ENCODE results near the gene MBD4.

Gene MBD4

DNA sequence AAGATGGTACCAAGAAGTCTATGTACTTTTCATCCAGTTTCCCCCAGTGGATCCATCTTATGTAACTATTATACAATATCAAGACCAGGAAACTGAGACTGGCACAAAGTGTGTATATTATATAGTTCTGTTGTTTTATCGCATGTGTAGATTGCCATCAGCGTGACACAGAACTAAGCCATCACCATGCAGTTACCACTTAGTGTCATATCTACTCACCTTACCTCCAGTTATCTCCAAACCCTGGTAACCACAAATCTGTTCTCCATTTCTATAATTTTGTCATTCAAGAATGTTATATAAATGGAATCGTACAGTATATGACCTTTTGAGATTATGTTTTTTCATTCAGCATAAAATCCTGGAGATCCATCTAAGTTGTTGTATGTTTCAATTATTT is 23.3 kb upstream of the MBD4 start:
- DNase-seq (ENCODE audit: low read depth in 2 of 2), result no peak

GRCh38 chr3:129462361-129462968 is 22.7 kb upstream of the MBD4 start:
- no peak for DNase-seq (ENCODE audit: low read depth in 2 of 2)

- no peak for DNase-seq (ENCODE audit: low read depth in 2 of 2)
Observed at GRCh38 chr3:129461461-129462146, 21.9 kb upstream of the MBD4 start.

GRCh38 chr3:129461022-129461421 is 21.3 kb upstream of the MBD4 start:
- DNase-seq (ENCODE audit: low read depth in 2 of 2), result no peak

DNA sequence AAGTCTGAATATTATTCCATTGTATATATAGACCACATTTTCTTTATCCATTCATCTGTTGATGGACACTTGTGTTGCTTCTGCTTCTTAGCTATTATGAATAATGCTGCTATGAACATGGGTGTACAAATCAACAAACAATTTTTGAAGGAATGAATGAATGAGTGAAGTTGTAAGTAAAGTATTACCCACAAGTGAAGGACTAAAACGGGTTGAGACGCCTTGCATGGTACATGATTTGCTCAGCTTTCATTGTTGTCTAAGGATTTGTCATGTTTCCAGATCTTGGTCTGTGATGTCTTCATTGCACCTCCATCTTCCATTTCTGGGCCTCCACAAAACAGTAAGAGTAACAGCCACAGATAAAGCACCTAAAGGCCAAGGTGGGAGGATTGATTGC is 20.8 kb upstream of the MBD4 start:
- DNase-seq (ENCODE audit: low read depth in 2 of 2), result no peak

- DNase-seq (ENCODE audit: low read depth in 2 of 2), result no peak
Observed at GRCh38 chr3:129460155-129460554, 20.4 kb upstream of the MBD4 start.

- no peak for DNase-seq (ENCODE audit: low read depth in 2 of 2)
Observed at GRCh38 chr3:129453732-129454131, 14.0 kb upstream of the MBD4 start.

- DNase-seq (ENCODE audit: low read depth in 2 of 2), result no peak
Observed at GRCh38 chr3:129449279-129450115, 9.7 kb upstream of the MBD4 start.

DNA sequence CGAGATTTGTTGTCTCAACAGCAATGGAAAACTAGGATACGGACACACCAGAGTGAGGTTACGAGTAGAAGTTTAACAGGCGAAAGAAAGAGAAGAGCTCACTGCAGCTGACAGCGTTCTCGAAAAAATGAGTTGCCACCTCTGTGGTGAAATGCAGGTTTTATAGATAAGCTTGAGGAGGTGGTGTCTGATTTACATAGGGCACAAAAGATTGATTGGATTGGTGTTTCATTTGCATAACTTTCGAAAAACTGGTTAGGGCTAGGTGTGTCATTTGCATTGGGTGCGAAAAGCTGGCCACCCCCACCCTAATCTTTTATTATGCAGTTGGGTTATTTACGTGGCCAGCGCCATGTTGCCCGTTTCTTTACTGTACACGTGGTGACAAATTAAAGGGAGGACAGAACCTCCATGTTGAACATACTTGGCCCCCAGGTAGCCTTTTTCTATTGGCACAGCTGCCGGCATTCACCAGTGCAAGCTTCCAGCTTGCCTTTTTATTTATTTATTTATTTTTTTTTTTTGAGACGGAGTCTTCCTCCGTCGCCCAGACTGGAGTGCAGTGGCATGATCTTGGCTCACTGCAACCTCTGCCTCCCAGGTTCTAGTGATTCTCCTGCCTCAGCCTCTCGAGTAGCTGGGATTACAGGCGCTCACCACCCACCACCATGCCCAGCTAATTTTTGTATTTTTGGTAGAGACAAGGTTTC is 8.6 kb upstream of the MBD4 start:
- no peak for DNase-seq (ENCODE audit: low read depth in 2 of 2)

DNA sequence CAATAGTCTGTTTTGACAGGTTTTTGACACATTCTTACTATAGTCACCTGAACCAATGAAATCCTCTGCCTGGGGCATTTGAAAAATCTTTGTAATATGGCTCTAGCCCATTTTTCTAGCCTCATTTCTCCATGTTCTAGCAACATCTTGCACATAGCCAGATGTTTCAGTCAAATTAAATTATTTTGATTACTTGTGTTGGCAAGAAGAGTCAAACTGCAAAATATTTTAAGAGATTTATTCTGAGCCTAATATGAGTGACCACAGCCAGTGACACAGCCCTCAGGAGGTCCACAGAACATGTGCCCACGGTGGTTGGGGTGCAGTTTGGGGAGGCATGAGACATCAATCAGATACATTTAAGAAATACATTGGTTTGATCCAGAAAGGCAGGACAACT is 7.2 kb upstream of the MBD4 start:
- DNase-seq (ENCODE audit: low read depth in 2 of 2), result no peak

- DNase-seq (ENCODE audit: low read depth in 2 of 2), result no peak
Observed at GRCh38 chr3:129445471-129445870, 5.7 kb upstream of the MBD4 start.

DNA sequence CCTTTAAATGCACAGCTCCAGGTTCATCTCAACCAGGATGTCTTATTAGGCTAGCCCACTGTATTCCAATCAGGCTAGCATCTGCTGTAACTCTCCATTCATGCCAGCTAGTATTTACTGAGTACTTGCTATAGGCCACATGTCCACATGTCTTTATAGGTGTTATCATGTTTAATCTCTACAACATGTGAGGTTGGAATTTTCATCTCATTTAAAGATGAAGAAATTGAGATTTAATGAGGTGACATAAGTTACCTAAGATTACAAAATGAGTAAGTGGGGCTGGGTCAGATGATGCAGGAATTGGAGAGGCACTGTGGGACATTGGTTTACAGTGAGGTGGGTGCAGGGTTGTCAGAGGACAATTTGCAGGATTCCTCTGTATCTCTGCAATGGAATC is 3.2 kb upstream of the MBD4 start:
- DNase-seq (ENCODE audit: low read depth in 2 of 2), result no peak

DNA sequence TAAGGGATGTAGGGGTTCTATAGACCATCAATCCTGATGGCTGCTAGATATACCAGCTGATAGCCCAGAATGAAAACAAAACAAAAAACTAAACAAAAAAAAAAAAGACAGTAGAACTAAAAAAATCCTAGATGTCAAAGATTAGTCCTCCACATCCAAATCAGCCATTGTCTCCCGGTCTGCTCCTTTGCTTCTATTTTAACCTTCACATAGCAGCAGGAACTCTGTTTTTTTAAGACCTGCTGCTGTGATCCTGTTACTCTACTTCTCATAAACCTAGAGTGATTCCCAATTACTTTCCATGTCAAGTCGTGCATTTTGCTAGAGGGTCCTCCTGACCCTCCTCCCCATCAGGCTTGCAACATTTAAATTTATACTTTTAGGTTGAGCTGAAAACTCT is 2.7 kb upstream of the MBD4 start:
- DNase-seq (ENCODE audit: low read depth in 2 of 2), result no peak

DNA sequence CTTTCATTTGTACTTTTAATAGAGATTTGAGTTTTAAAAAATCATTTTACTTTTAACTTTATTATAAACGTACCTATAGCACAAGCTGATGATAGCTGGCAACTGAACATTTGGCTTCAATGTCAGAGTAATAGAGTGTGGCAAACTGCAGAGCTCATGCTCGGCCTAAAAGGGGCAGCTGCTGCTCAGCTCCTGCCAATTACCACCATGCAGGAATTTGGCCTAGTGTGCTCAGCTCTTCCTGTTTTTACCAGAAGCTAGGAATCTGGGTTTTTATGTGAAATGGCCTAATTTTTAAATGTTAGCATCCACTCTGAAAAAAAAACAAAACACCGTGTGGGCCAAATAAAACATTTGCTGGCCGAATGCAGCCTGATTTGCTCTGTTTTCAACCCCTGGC is 2.0 kb upstream of the MBD4 start:
- no peak for DNase-seq (ENCODE audit: low read depth in 2 of 2)

- DNase-seq (ENCODE audit: low read depth in 2 of 2), result no peak
Observed at GRCh38 chr3:129441215-129441614, 1.5 kb upstream of the MBD4 start.

GRCh38 chr3:129440618-129441190 is 956 bp upstream of the MBD4 start:
- DNase-seq (ENCODE audit: low read depth in 2 of 2), result no peak

GRCh38 chr3:129439226-129439816 is 427 bp downstream of the MBD4 start:
- no peak for DNase-seq (ENCODE audit: low read depth in 2 of 2)

DNA sequence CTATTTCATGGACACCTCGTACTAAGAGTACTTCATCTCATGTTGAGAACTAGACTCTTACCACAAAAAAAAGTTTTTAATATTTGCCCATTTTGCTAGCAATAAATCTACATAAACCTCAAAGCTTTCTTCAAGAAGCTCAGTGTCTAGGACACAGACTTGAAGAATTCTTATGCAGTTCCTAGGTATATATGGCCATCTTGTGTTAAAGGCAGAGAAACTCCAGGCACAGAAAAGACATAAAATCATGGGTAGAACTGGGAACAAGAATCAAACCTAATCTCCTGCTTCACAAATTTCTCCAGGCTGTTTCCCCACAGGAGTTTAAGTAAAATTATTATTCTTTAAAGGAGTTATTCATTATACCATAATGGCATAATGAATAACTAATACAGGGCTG is 4.4 kb downstream of the MBD4 start:
- DNase-seq (ENCODE audit: low read depth in 2 of 2), result no peak

GRCh38 chr3:129434140-129434539 is 5.6 kb downstream of the MBD4 start:
- no peak for DNase-seq (ENCODE audit: low read depth in 2 of 2)

GRCh38 chr3:129433565-129433964 is 6.2 kb downstream of the MBD4 start:
- no peak for DNase-seq (ENCODE audit: low read depth in 2 of 2)

- DNase-seq (ENCODE audit: low read depth in 2 of 2), result no peak
Observed at GRCh38 chr3:129432671-129433070, 7.1 kb downstream of the MBD4 start.

DNA sequence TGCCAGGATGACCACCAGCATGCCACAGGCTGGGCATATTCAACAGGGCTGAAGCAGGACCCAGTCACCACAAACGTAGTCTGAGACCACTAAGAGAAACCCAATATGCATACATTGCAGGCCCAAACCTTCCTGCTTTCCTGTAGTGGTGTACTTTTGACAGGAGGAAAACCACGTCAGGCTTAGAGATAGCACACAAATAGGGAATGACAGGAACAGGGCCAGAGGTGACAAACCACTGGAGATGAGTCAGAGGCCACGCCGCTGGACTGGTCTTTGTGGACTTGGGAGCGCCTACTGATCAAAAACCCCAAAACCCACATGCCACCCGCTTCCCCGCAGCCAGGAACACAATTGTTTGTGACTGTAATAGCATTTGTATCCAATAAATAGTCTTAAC is 7.7 kb downstream of the MBD4 start:
- no peak for DNase-seq (ENCODE audit: low read depth in 2 of 2)
